ENCODE data around the gene MZB1.
"Not testable (repeated sequence)": the region's sequence is repeated elsewhere in the genome, so short reads cannot be mapped to it uniquely, and the experiment has no call there.

The MZB1 gene

GRCh38 chr5:139392324-139392677, 2.6 kb upstream of the MZB1 start:
- peak overlapping the region in 1 of 2 donors; percentile 2 for H3K27ac ChIP-seq
- H3K4me3 ChIP-seq = peak overlapping the region; percentile 75
- no peak for DNase-seq (ENCODE audit: low spot score)
- no peak for TF ChIP-seq CTCF (IDR thresholded peaks at IDR 0.05)

- peak overlapping the region in 1 of 2 donors; percentile 39 for H3K27ac ChIP-seq
Measured at GRCh38 chr5:139391570-139392323, 2.0 kb upstream of the MZB1 start.

GRCh38 chr5:139390639-139391569, 1.2 kb upstream of the MZB1 start:
- DNase-seq (ENCODE audit: low spot score) = no peak

More at GRCh38 chr5:139391570-139392323, 2.0 kb upstream of the MZB1 start:
- no peak for DNase-seq (ENCODE audit: low spot score)
- peak overlapping the region; percentile 75 for H3K4me3 ChIP-seq
- TF ChIP-seq CTCF (IDR thresholded peaks at IDR 0.05) = no peak

GRCh38 chr5:139388198-139388821, 1.4 kb downstream of the MZB1 start:
- no peak for DNase-seq (ENCODE audit: low spot score)
- no peak overlapping the region for H3K4me3 ChIP-seq
- no peak for TF ChIP-seq CTCF (IDR thresholded peaks at IDR 0.05)
- H3K27ac ChIP-seq = no peak overlapping the region

More at GRCh38 chr5:139390639-139391569, 1.2 kb upstream of the MZB1 start:
- no peak for TF ChIP-seq CTCF (IDR thresholded peaks at IDR 0.05)
- peak overlapping the region in 1 of 2 donors; percentile 39 for H3K27ac ChIP-seq
- H3K4me3 ChIP-seq = no peak overlapping the region

- Histone ChIP-seq H3K4me3 (no peak overlapping the region), H3K27ac (no peak overlapping the region)
- no peak for DNase-seq (ENCODE audit: low spot score)
- TF ChIP-seq CTCF (IDR thresholded peaks at IDR 0.05) = no peak
Measured at GRCh38 chr5:139387611-139388197, 2.0 kb downstream of the MZB1 start.

- H3K27ac ChIP-seq; H3K4me3 ChIP-seq; DNase-seq (ENCODE audit: low spot score): not testable (repeated sequence)
Measured at GRCh38 chr5:139386956-139387355, 2.8 kb downstream of the MZB1 start.

GRCh38 chr5:139386050-139386438, 3.7 kb downstream of the MZB1 start:
- no peak for TF ChIP-seq CTCF (IDR thresholded peaks at IDR 0.05)
- DNase-seq (ENCODE audit: low spot score) = no peak
- Histone ChIP-seq H3K27ac (no peak overlapping the region), H3K4me3 (no peak overlapping the region)

All from coronary artery (tissue), 2 donors.